ENCODE results near the gene TMEM223. TPM values are rescaled to one million over a fixed set of nuclear protein-coding genes. Genes with fewer than 3 reads are reported as not detected.
"Not testable (repeated sequence)": the region's sequence is repeated elsewhere in the genome, so short reads cannot be mapped to it uniquely, and the experiment has no call there.

The TMEM223 gene, protein sequence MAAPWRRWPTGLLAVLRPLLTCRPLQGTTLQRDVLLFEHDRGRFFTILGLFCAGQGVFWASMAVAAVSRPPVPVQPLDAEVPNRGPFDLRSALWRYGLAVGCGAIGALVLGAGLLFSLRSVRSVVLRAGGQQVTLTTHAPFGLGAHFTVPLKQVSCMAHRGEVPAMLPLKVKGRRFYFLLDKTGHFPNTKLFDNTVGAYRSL
- polyA plus RNA-seq: 16.5 and 27.4 TPM in 2 replicates
- polyA minus RNA-seq: 12.7 and 13.1 TPM in 2 replicates

DNA sequence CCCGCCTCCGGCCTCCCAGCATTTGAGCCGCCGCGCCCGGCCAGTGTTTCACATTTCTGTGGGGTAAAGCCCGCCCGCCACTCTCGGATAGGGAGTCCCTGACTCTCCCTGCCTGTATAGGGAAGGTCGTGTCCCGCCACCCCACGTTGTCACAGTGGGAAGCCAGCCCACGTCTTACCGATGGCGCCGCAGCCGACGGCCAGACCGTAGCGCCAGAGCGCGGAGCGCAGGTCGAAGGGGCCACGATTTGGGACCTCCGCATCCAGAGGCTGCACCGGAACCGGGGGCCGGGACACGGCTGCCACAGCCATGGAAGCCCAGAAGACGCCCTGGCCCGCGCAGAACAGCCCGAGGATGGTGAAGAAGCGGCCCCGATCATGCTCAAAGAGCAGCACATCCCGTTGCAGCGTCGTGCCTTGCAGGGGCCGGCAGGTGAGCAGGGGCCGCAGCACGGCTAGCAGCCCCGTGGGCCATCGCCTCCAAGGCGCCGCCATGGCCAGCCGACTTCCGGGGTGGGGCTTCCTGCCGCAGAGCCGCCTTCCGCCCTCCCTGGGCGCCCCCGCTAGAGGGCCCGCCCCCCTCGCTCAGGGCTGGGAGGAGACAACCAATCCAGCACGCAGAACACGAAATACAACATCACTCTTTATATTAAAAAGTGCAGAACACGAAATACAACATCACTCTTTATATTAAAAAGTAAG, at the start of gene TMEM223:
TSS of gene TMEM223 (minus strand) at position 506 of the 701 bp plus-strand sequence. CDS start at position 494, 12 bp downstream.
- peak within 1 kb of the TSS; percentile 58 for H3K27ac ChIP-seq (ENCODE audit: low read length)
- H2AFZ ChIP-seq (ENCODE audit: low read depth, low read length): no peak within 1 kb of the TSS

DNA sequence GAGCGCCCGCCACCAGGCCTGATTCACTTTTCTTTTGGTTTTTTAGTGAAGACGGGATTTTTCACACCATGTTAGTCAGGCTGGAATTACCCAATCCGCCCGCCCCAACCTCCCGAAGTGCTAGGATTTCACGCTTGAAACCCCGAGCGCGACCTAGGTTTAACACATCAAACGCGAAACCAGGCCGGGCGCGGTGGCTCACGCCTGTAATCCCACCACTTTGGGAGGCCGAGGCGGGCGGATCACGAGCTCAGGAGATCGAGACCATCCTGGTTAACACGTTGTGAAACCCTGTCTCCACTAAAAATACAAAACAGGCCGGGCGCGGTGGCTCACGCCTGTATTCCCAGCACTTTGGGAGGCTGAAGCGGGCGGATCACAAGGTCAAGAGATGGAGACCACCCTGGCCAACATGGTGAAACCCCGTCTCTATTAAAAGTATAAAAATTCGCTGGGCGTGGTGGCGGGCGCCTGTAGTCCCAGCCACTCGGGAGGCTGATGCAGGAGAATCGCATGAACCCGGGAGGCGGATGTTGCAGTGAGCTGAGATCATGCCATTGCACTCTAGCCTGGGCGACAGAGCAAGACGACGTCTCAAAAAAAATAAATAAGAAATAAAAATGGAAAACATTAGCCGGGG, 49.0 kb upstream of the TMEM223 start:
- Histone ChIP-seq H3K9ac (ENCODE audit: low read length) (peak overlapping the region; percentile 73), H3K4me3 (ENCODE audit: low read length) (peak overlapping the region; percentile 93), H3K27ac (ENCODE audit: low read length) (peak overlapping the region; percentile 90), H3K79me2 (replicated peaks; ENCODE audit: insufficient read depth, low read length) (peaks cover 12% of the 10 kb centered on the region)
- H3K9me2 ChIP-seq (ENCODE audit: insufficient read depth, low read length); H2AFZ ChIP-seq (ENCODE audit: low read depth, low read length); H3K36me3 ChIP-seq (ENCODE audit: insufficient read depth, low read length); H3F3A ChIP-seq (ENCODE audit: insufficient read depth, low read length, poor library complexity, severe bottlenecking); H4K20me1 ChIP-seq (ENCODE audit: insufficient read depth); H3K4me2 ChIP-seq (ENCODE audit: low read length); H3K27me3 ChIP-seq (ENCODE audit: insufficient read depth, low read depth, low read length); H3K9me3 ChIP-seq (ENCODE audit: low read length): not testable (repeated sequence)

More for the DNA sequence above, at the start of gene TMEM223:
- peak within 1 kb of the TSS; percentile 93 for H3K4me3 ChIP-seq (ENCODE audit: low read length)
- H3K9me3 ChIP-seq (ENCODE audit: low read length): no peaks in the 10 kb centered on the region
- peaks cover 3% of the 10 kb centered on the region for H3F3A ChIP-seq (ENCODE audit: insufficient read depth, low read length, poor library complexity, severe bottlenecking)
- H3K79me2 ChIP-seq (replicated peaks; ENCODE audit: insufficient read depth, low read length): peaks cover 10% of the 10 kb centered on the region
- H3K36me3 ChIP-seq (ENCODE audit: insufficient read depth, low read length): no peaks in the 10 kb centered on the region
- no peaks in the 10 kb centered on the region for H3K27me3 ChIP-seq (ENCODE audit: insufficient read depth, low read depth, low read length)
- peak within 1 kb of the TSS; percentile 75 for H3K9ac ChIP-seq (ENCODE audit: low read length)
- H3K9me2 ChIP-seq (ENCODE audit: insufficient read depth, low read length): no peaks in the 10 kb centered on the region
- TF ChIP-seq, protein P1, sequence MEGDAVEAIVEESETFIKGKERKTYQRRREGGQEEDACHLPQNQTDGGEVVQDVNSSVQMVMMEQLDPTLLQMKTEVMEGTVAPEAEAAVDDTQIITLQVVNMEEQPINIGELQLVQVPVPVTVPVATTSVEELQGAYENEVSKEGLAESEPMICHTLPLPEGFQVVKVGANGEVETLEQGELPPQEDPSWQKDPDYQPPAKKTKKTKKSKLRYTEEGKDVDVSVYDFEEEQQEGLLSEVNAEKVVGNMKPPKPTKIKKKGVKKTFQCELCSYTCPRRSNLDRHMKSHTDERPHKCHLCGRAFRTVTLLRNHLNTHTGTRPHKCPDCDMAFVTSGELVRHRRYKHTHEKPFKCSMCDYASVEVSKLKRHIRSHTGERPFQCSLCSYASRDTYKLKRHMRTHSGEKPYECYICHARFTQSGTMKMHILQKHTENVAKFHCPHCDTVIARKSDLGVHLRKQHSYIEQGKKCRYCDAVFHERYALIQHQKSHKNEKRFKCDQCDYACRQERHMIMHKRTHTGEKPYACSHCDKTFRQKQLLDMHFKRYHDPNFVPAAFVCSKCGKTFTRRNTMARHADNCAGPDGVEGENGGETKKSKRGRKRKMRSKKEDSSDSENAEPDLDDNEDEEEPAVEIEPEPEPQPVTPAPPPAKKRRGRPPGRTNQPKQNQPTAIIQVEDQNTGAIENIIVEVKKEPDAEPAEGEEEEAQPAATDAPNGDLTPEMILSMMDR (IDR thresholded peaks at IDR 0.05; ENCODE audit: poor library complexity, severe bottlenecking): no peak
- TF ChIP-seq, protein P2, sequence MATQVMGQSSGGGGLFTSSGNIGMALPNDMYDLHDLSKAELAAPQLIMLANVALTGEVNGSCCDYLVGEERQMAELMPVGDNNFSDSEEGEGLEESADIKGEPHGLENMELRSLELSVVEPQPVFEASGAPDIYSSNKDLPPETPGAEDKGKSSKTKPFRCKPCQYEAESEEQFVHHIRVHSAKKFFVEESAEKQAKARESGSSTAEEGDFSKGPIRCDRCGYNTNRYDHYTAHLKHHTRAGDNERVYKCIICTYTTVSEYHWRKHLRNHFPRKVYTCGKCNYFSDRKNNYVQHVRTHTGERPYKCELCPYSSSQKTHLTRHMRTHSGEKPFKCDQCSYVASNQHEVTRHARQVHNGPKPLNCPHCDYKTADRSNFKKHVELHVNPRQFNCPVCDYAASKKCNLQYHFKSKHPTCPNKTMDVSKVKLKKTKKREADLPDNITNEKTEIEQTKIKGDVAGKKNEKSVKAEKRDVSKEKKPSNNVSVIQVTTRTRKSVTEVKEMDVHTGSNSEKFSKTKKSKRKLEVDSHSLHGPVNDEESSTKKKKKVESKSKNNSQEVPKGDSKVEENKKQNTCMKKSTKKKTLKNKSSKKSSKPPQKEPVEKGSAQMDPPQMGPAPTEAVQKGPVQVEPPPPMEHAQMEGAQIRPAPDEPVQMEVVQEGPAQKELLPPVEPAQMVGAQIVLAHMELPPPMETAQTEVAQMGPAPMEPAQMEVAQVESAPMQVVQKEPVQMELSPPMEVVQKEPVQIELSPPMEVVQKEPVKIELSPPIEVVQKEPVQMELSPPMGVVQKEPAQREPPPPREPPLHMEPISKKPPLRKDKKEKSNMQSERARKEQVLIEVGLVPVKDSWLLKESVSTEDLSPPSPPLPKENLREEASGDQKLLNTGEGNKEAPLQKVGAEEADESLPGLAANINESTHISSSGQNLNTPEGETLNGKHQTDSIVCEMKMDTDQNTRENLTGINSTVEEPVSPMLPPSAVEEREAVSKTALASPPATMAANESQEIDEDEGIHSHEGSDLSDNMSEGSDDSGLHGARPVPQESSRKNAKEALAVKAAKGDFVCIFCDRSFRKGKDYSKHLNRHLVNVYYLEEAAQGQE (IDR thresholded peaks at IDR 0.05; ENCODE audit: borderline replicate concordance): no peak
- TF ChIP-seq EZH2 (IDR thresholded peaks at IDR 0.05; ENCODE audit: borderline replicate concordance, insufficient read depth, low read length, poor library complexity, severe bottlenecking) (no peak), EP300 (conservative IDR thresholded peaks at IDR 0.05; ENCODE audit: poor library complexity, severe bottlenecking) (no peak), TAF1 (IDR thresholded peaks at IDR 0.05; ENCODE audit: low read depth) (no peak), POLR2AphosphoS5 (IDR thresholded peaks at IDR 0.05) (peak; percentile 82), RAD21 (conservative IDR thresholded peaks at IDR 0.05) (no peak), MXI1 (conservative IDR thresholded peaks at IDR 0.05; ENCODE audit: poor library complexity, severe bottlenecking) (peak; percentile 92), SMC3 (conservative IDR thresholded peaks at IDR 0.05; ENCODE audit: poor library complexity) (no peak)
- H4K20me1 ChIP-seq (ENCODE audit: insufficient read depth): no peaks in the 10 kb centered on the region
- H3K4me2 ChIP-seq (ENCODE audit: low read length): peak within 1 kb of the TSS; percentile 59

Data from neural cell (in vitro differentiated cells).